Fibroblast of skin of right quadriceps (primary cell): ENCODE results near the gene SDK1.

Experiments used
- DNase-seq: peaks from one replicate; pipeline ENCODE4 v3.0.0-alpha.2; 2013

Gene SDK1

DNA sequence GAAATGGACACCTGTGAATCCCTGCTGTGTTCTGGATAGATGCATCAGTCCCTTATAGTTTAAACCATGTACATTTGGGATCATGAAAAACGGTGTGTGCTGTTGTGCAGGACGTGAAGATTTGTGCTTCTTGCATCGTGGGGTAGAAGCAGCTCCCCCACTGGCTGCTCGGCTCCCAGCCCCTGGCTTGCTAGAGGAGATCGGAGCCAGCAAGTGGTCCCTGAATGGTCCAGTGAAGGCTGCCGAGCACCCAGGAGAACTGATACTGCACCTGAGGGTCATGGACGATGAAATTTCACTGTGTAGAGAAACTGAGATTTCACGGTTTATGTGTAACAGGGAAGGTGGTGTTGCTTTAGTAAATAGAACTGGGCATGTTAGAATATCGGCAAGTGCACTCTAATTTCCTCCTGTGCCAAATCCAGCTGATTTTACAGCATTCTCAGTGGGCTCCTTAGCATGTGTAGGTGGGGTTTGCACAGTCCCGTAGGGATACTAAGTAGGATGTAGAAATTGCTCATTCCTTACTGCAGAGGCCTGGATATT, 726.0 kb downstream of the SDK1 start:
- no peak for DNase-seq

DNA sequence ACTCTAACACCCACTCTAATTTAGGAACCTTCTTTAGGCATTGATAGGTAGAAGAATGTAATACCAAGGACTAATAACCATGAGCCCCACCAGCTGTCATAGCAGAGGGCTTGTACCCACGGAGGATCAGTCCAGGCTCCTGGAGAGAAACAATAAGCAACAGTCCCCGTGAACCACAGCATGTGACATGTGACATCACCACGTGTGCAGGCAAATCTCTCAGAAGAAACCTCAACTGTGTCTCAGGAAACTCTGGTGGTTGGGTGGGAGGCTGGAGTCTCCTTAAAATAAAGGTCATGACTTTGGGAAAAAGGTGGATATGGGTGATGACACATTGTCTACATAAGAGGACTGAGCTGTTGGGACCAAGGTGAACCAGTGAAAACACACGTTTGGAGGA, 727.2 kb downstream of the SDK1 start:
- no peak for DNase-seq

- DNase-seq = no peak
These were observed 728.9 kb downstream of the SDK1 start for GRCh38 chr7:4029941-4030340.

DNA sequence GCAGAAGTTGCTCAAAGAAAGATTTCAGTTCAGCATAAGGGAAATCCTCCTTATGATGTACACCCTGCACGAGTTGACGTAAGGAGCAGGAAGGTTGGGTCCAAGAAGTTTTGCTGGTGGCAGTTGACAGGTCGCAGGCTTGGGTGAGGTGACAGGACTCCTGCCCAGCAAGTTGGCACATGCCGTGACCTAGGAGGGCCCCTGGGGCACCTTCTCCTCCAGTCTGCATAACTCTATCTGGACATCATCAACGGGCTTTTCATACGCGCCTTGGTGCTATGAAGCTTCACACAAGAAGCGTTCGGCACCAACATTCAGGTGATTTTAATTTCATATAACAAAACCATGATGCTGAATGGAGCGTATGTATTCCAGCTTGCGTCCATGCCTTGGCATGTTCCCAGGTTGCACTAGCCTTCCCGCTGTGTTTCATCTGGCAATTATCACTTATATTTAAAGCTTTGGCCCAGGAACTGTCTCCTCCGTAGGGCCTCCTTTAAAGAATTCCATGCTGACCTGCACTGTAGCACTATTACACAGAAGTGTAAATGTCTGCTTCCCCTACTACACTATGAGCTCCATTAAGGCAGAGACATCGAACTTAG, 729.4 kb downstream of the SDK1 start:
- no peak for DNase-seq

- no peak for DNase-seq
These were observed 732.9 kb downstream of the SDK1 start for GRCh38 chr7:4033996-4034395.

DNA sequence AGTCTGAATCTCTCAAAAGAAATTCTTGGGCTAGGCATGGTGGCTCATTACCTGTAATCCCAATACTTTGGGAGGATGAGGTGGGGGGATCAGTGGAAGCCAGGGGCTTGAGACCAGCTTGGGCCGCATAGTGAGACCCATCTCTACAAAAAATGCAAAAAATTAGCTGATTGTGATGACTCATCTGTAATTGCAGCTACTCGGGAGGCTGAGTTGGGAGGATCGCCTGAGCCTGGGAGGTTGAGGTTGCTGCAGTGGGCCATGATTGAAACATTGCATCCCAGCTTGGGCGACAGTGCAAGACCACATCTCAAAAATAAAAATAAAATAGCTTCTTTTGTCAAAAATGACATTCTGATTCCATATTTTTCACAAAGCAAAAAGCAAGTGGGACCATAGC, 736.3 kb downstream of the SDK1 start:
- no peak for DNase-seq

DNA sequence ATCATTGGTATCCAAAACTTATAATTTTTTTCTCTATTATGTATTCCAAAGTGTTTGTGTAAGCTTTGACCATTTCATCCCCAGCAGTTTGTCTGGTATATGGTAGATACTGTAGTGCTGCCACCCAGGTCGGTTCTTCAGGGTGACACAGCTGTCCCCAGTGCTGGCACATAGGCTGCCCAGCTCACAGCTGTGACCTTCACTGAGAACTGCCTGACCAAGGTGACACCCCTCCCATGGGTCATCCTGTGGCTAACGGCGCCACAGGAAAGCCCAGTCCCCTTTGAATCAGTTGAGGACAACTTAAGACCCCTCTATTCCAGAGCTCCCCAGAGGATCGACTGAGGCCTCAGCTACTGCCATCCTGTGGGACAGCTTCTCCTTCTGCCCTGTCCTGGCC, 736.8 kb downstream of the SDK1 start:
- no peak for DNase-seq

- DNase-seq = no peak
These were observed 739.3 kb downstream of the SDK1 start for GRCh38 chr7:4040109-4040928.

GRCh38 chr7:4042402-4043045, 741.5 kb downstream of the SDK1 start:
- DNase-seq = no peak

DNA sequence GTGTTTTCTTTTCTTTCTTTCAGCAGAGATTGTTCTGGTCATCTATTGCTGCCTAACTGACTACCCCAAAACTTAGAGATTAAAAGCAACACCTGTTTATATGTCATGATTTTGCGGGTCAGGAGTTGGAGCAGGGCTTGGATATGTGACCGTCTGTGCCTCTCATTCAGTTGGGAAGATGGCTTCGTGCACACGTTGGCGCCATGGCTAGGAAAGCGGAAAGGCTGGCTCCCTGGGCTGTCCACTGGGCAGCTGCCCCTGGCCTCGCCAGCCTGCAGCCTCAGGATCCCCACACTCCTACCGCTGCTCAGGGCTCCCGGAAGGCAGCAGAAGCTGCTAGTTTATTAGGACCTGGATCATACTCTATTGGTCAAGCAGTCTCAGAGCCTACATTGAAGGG, 742.9 kb downstream of the SDK1 start:
- no peak for DNase-seq

- DNase-seq = no peak
These were observed 744.4 kb downstream of the SDK1 start for GRCh38 chr7:4045450-4045849.

DNA sequence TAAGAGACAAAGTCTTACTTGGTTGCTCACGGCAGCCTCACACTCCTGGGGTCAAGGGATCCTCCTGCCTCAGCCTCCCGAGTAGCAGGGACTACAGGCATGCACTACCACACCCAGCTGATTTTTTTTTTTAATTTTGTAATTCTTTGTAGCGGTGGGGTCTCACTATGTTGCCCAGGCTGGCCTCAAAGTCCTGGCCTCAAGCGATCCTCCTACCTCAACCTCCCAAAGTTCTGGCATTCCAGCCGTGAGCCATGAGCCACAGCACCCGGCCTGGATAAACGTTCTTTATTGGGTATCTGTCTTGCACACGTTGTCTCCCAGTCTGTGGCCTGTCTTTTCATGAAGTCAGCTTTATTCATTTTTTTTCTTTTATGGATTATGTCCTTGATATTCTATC, 744.9 kb downstream of the SDK1 start:
- DNase-seq = no peak

DNA sequence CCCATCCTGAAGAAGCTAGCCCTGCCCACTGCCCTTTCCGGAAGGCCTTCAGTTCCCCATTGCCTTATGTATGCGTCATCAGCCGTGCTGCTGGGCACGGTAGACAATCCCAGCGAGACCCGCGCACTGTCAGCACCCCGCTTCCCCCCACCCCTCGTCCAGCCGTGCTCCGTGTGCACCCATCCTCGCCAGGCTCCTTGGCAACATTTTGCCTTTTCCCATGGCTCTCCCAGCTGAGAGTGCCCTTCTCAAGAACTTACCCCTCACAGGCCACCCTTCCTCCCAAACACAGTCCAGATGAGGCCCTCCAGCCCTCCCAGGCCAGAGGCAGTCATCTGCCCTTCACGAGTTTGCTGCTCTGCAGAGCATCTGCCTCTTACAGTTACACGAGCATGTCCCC, 747.3 kb downstream of the SDK1 start:
- no peak for DNase-seq

DNA sequence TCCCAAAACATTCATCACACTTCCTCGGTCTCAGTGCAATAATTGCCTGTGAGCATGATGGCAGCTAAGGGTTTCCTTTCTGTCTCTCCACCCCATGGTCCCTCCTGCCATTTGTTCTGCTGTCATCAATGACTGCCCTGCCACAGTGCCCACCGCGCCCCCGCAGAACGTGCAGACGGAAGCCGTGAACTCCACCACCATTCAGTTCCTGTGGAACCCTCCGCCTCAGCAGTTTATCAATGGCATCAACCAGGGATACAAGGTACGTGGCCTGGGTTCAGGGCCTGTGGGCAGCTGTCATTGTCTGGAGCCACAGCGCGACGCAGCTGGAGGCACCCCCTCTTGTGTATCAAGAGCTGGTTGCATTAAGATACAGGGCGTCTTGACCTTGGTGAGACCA, 748.1 kb downstream of the SDK1 start:
- DNase-seq = no peak

- no peak for DNase-seq
These were observed 749.1 kb downstream of the SDK1 start for GRCh38 chr7:4050126-4050660.

- no peak for DNase-seq
These were observed 750.6 kb downstream of the SDK1 start for GRCh38 chr7:4051696-4052095.

DNA sequence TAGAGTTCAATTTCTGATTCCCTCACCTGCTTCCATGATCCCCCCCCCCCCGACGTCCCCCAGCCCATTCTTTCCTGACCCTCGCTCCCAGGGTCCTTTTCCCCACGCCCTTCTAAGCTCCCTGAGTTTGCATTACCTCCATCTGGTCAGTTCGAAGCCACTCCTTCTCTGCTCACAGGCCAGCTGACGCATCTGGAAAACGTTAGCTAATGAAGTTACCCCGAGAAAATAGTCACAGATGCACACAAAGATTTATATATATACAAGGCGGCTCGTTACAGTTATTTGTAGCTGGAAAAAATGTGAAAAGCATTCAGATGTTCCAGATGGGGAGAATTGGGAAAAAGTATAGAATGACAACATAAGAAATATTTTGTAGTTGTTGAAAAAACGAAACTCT, 751.1 kb downstream of the SDK1 start:
- no peak for DNase-seq

DNA sequence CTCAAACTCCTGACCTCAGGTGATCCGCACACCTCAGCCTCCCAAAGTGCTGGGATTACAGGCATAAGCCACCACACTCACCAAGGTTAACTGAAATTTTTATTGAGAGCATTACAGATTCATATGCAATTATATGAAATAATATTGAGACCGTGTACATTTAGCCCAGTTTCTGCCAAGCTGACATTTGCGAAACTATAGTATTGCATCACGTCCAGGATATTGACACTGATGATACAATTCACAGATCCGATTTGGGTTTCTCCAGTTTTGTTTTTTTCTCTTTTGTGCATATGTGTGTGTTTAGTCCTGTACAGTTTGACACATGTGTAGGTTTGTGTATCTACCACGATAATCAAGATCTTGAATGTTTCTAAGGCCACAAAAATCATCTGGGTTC, 753.1 kb downstream of the SDK1 start:
- DNase-seq = no peak

- DNase-seq = no peak
These were observed 755.7 kb downstream of the SDK1 start for GRCh38 chr7:4056552-4057288.

- DNase-seq = no peak
These were observed 756.2 kb downstream of the SDK1 start for GRCh38 chr7:4057289-4057616.

DNA sequence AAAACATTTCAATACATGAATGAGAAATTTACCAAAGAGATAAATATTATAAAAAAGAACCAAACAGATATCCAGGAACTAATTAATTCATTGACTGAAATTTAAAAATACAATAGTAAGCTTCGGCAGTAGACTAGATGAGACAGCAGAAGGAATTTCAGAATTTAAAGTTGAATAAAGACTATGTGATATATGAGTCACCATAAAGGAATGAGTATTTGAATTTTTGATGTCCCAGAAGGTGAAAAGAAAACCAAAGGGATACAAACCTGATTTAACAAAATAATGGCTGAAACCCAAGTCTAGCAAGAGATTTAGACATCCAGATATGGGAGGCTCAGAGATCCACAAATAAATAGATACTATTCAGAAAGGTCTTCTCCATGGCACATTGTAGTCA, 757.1 kb downstream of the SDK1 start:
- DNase-seq = no peak

GRCh38 chr7:4065190-4065589, 764.1 kb downstream of the SDK1 start:
- DNase-seq = no peak

- no peak for DNase-seq
These were observed 765.2 kb downstream of the SDK1 start for GRCh38 chr7:4066206-4066605.
